K562 (cell line): ENCODE results near the gene SCNN1B. TPM values are rescaled to one million over a fixed set of nuclear protein-coding genes. Genes with fewer than 3 reads are reported as not detected.

Experiments
- ATAC-seq: fragments of 200-7000 bp; cut with Tn5 transposase; 3 replicates; pipeline ENCODE4 v1.9.1; 2020; ENCODE audit warnings: moderate library complexity
- BruUV-seq: library from RNA; stranded (reverse); fragments of 400-500 nt; replicated peaks from 2 replicates; lab custom pipeline; 2021; lab: Mats Ljungman, UMichigan
- CTCF ChIA-PET: fragments of 300-600 bp; formaldehyde crosslinking; extraction: SDS; loops from one replicate; lab custom pipeline; 2021; ENCODE audit warnings: low intra/inter-chr PET ratio; lab: Yijun Ruan, JAX
- POLR2A ChIA-PET: fragments of 300-600, 350-650 bp; sonication (Branson Sonifier 250); formaldehyde crosslinking; extraction: SDS; loops from one replicate; lab custom pipeline; 2021; ENCODE audit warnings: antibody characterized with exemption, inconsistent platforms; lab: Yijun Ruan, JAX
- DNase-seq, 4 experiments: peaks; one replicate each; pipeline versions ENCODE4 v3.0.0 to v3.0.0-alpha.2; 2011 to 2018; ENCODE audit warnings: low spot score in 3 of 4, mixed read lengths in 3 of 4; ENCODE audit errors: extremely low read depth in 1 of 4
- FAIRE-seq: peaks from 2 replicates; lab custom pipeline; 2011; peaks lifted over from hg19 to GRCh38; lab: Jason Lieb, UNC
- H2AFZ ChIP-seq: 2 replicates; pipeline ENCODE4 v1.6.0; 2011; ENCODE audit warnings: low read depth, low read length, control low read depth, inconsistent platforms
- H3K27ac ChIP-seq: fragments of 200-600 bp; 3 replicates; pipeline ENCODE4 v1.8.0; 2011; ENCODE audit warnings: low read depth, mild to moderate bottlenecking, control low read depth, inconsistent platforms, low read length, moderate library complexity, mixed read lengths; ENCODE audit errors: extremely low read depth
- H3K27me3 ChIP-seq, 2 experiments: fragments of 300-600 bp in 1 of 2; 2 replicates in 1 of 2; 3 replicates in 1 of 2; pipeline versions ENCODE4 v1.6.0 to v1.8.0; 2011; ENCODE audit warnings: inconsistent platforms in 2 of 2, low read length in 2 of 2, mild to moderate bottlenecking in 1 of 2, mixed read lengths in 1 of 2, moderate library complexity in 1 of 2; ENCODE audit not compliant: control insufficient read depth in 2 of 2, insufficient read depth in 2 of 2
- H3K36me3 ChIP-seq: fragments of 300-600 bp; 3 replicates; pipeline ENCODE4 v1.8.0; 2011; ENCODE audit warnings: mild to moderate bottlenecking, low read length, inconsistent platforms; ENCODE audit not compliant: control insufficient read depth, insufficient read depth
- H3K4me1 ChIP-seq, 2 experiments: fragments of 200-600 bp in 1 of 2; replicated peaks in 1 of 2; 2 replicates in 1 of 2; 3 replicates in 1 of 2; pipeline versions ENCODE4 v1.5.1 to v1.8.0; 2011; ENCODE audit warnings: inconsistent platforms in 2 of 2, low read length in 2 of 2, mild to moderate bottlenecking in 1 of 2, mixed read lengths in 1 of 2, moderate library complexity in 1 of 2; ENCODE audit not compliant: control insufficient read depth in 2 of 2, insufficient read depth in 2 of 2
- H3K4me2 ChIP-seq: 2 replicates; pipeline ENCODE4 v1.6.1; 2011; ENCODE audit warnings: low read length, control low read depth, inconsistent platforms, mixed read lengths; ENCODE audit not compliant: insufficient read depth
- H3K4me3 ChIP-seq: fragments of 200-600 bp; sonication (generic), shearing (Covaris generic); 2 replicates; pipeline ENCODE4 v1.5.1; 2016; ENCODE audit warnings: control low read depth, inconsistent platforms
- H3K79me2 ChIP-seq: fragments of 200-600 bp; 3 replicates; pipeline ENCODE4 v1.8.0; 2011; ENCODE audit warnings: low read length, inconsistent platforms; ENCODE audit not compliant: control insufficient read depth, insufficient read depth
- H3K9ac ChIP-seq, 2 experiments: 2 replicates each; pipeline versions ENCODE4 v1.6.0 to v1.6.1; 2011; ENCODE audit warnings: low read depth in 2 of 2, low read length in 2 of 2, control low read depth in 1 of 2, inconsistent platforms in 1 of 2, mild to moderate bottlenecking in 1 of 2, mixed read lengths in 1 of 2; ENCODE audit not compliant: insufficient read depth in 1 of 2
- H3K9me1 ChIP-seq: one replicate; pipeline ENCODE4 v1.6.0; 2011; ENCODE audit warnings: inconsistent platforms, mild to moderate bottlenecking, low read length, moderate library complexity; ENCODE audit not compliant: control insufficient read depth, insufficient read depth
- H3K9me3 ChIP-seq: replicated peaks from 2 replicates; pipeline ENCODE4 v1.5.1; 2011; ENCODE audit warnings: low read depth, low read length, inconsistent platforms; ENCODE audit not compliant: control insufficient read depth, insufficient read depth
- H4K20me1 ChIP-seq: replicated peaks from 2 replicates; pipeline ENCODE4 v1.6.1; 2011; ENCODE audit warnings: low read length, inconsistent platforms, mixed read lengths; ENCODE audit not compliant: control insufficient read depth, insufficient read depth
- CC2D1A ChIP-seq: fragments of 450-650 bp; IDR thresholded peaks from 2 replicates; pipeline ENCODE4 v1.6.1; 2017; ENCODE audit warnings: mild to moderate bottlenecking
- DMBX1 ChIP-seq: fragments of 250-450 bp; sonication (Bioruptor Pico); IDR thresholded peaks from 2 replicates; pipeline ENCODE4 v1.8.0; 2022; ENCODE audit warnings: inconsistent platforms, mild to moderate bottlenecking, moderate library complexity, borderline replicate concordance
- DNMT1 ChIP-seq: fragments of 450-650 bp; IDR thresholded peaks from 2 replicates; pipeline ENCODE4 v1.6.1; 2016; ENCODE audit warnings: antibody characterized with exemption, mild to moderate bottlenecking
- E2F8 ChIP-seq: fragments of 450-650 bp; IDR thresholded peaks from 2 replicates; pipeline ENCODE4 v1.7.1; 2018; ENCODE audit warnings: mild to moderate bottlenecking, low read depth; ENCODE audit not compliant: partially characterized antibody
- LEF1 ChIP-seq: fragments of 450-650 bp; IDR thresholded peaks from 2 replicates; pipeline ENCODE4 v1.6.1; 2016; ENCODE audit warnings: mild to moderate bottlenecking
- PKNOX1 ChIP-seq: fragments of 450-650 bp; IDR thresholded peaks from 2 replicates; pipeline ENCODE4 v1.6.1; 2016
- TEAD4 ChIP-seq, 2 experiments: sonication (generic) in 1 of 2; formaldehyde crosslinking in 1 of 2; IDR thresholded peaks; 2 replicates each; pipeline versions ENCODE4 v1.6.1 to v1.8.0; 2012 to 2022; ENCODE audit warnings: borderline replicate concordance in 1 of 2, inconsistent platforms in 1 of 2, low read length in 1 of 2, mild to moderate bottlenecking in 1 of 2, missing genetic modification reagents in 1 of 2
- ZC3H4 ChIP-seq: sonication (generic); formaldehyde crosslinking; IDR thresholded peaks from 2 replicates; pipeline ENCODE4 v1.9.0; 2021; ENCODE audit warnings: missing genetic modification reagents, borderline replicate concordance
- WGBS: fragments of 100-300 bp; shearing (Covaris generic); methylation state at CpG from one replicate; pipeline ENCODE4 v1.1.6; 2016; ENCODE audit warnings: low coverage, mixed read lengths; ENCODE audit not compliant: insufficient coverage; ENCODE audit errors: missing lambda C conversion rate; 5-methylcytosine and 5-hydroxymethylcytosine counted together
- in situ Hi-C: fragments of 300-500 bp; cut with MboI; formaldehyde crosslinking; loops from 4 replicates; pipeline ENCODE4 v1.15.0; 2018; ENCODE audit warnings: inconsistent platforms, mixed read lengths
- intact Hi-C: fragments of 100-400 bp; cut with micrococcal nuclease; formaldehyde crosslinking; loops from 2 replicates; pipeline ENCODE4 v1.14.2; 2022
- polyA plus RNA-seq, 8 experiments: library from polyadenylated mRNA; depleted of rRNA in 4 of 8; stranded (reverse) in 5 of 8; unstranded in 3 of 8; fragments of >200 nt; fragmentation: Nextera tagmentation in 2 of 8; fragmentation: Illumina TruSeq in 1 of 8; extraction: Ambion mirVana in 2 of 8; extraction: Trizol in 1 of 8; gene quantifications; 2 replicates each; pipeline versions ENCODE4 v1.2.1 to v1.2.3, GENCODE V29; 2011 to 2014; ENCODE audit warnings: inconsistent platforms in 1 of 8, missing spikeins in 1 of 8
- total RNA-seq, 7 experiments: library from RNA; depleted of rRNA in 6 of 7; stranded (reverse); fragments of >200 nt in 6 of 7; fragmentation: Illumina TruSeq in 2 of 7; extraction: Trizol in 2 of 7; gene quantifications; 2 replicates each; pipeline versions ENCODE4 v1.2.1 to v1.2.3, GENCODE V29; 2011 to 2021; ENCODE audit warnings: low replicate concordance in 1 of 7

The SCNN1B gene
- total and polyA plus RNA-seq, 9 of the 15 experiments (the other 6 are each of a cell fraction or from before 2014, with no cell fraction given): not detected

GRCh38 chr16:23330583-23331249 lies 28.6 kb downstream of the SCNN1B start (continued):
- TF ChIP-seq DNMT1 (no peak), DMBX1 (CRISPR knock-in tag) (no peak), LEF1 (no peak), TEAD4 (IDR thresholded peaks at IDR 0.05; ENCODE audit: low read length) (peak; percentile 43; the same call in 1 of the 2 replicates), TEAD4 (CRISPR knock-in tag; IDR thresholded peaks at IDR 0.05; ENCODE audit: borderline replicate concordance) (no peak), E2F8 (no peak)

- DNase-seq: no peak
- WGBS: 0% methylated on average over 4 of the region's 4 CpGs
- no peaks in the 10 kb centered on the region for H4K20me1 ChIP-seq
- ATAC-seq: no peak
- no peak overlapping the region for H3K4me2 ChIP-seq
- BruUV-seq: no TSS peak
- no peaks in the 10 kb centered on the region; a peak in 1 of 5 replicates for H3K4me1 ChIP-seq
- POLR2A ChIA-PET: interaction anchor here (0.6 kb wide), 1 partner anchor 9 kb away, joined by 3 read pairs; no protein-coding TSS in a partner anchor
- no peaks in the 10 kb centered on the region for H3K79me2 ChIP-seq
- no peaks in the 10 kb centered on the region; the same call in 1 of the 2 replicates for H3K9me3 ChIP-seq
- CTCF ChIA-PET: no interaction called here
- H2AFZ ChIP-seq: no peak overlapping the region
- no peak overlapping the region; a peak in 1 of 4 replicates for H3K9ac ChIP-seq
- H3K4me3 ChIP-seq: no peak overlapping the region
- peaks cover 10 to 27% of the 10 kb centered on the region in 2 experiments; a peak in 4 of 5 replicates for H3K27me3 ChIP-seq
- intact Hi-C loops (no loop called here), in situ Hi-C loops (no loop called here)
- no peaks in the 10 kb centered on the region for H3K36me3 ChIP-seq
- H3K9me1 ChIP-seq: no peaks in the 10 kb centered on the region
- H3K27ac ChIP-seq: no peak overlapping the region
- FAIRE-seq: no peak
- TF ChIP-seq ZC3H4 (CRISPR knock-in tag): no peak
- no peak for TF ChIP-seq CC2D1A
- TF ChIP-seq PKNOX1: peak; percentile 30; the same call in 1 of the 2 replicates
- TF ChIP-seq, all 486 proteins: peak for 1
Observed at GRCh38 chr16:23333034-23333579, 31.0 kb downstream of the SCNN1B start.
